Measurements from ENCODE around the gene TRPT1.

Gene TRPT1, protein sequence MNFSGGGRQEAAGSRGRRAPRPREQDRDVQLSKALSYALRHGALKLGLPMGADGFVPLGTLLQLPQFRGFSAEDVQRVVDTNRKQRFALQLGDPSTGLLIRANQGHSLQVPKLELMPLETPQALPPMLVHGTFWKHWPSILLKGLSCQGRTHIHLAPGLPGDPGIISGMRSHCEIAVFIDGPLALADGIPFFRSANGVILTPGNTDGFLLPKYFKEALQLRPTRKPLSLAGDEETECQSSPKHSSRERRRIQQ

DNA sequence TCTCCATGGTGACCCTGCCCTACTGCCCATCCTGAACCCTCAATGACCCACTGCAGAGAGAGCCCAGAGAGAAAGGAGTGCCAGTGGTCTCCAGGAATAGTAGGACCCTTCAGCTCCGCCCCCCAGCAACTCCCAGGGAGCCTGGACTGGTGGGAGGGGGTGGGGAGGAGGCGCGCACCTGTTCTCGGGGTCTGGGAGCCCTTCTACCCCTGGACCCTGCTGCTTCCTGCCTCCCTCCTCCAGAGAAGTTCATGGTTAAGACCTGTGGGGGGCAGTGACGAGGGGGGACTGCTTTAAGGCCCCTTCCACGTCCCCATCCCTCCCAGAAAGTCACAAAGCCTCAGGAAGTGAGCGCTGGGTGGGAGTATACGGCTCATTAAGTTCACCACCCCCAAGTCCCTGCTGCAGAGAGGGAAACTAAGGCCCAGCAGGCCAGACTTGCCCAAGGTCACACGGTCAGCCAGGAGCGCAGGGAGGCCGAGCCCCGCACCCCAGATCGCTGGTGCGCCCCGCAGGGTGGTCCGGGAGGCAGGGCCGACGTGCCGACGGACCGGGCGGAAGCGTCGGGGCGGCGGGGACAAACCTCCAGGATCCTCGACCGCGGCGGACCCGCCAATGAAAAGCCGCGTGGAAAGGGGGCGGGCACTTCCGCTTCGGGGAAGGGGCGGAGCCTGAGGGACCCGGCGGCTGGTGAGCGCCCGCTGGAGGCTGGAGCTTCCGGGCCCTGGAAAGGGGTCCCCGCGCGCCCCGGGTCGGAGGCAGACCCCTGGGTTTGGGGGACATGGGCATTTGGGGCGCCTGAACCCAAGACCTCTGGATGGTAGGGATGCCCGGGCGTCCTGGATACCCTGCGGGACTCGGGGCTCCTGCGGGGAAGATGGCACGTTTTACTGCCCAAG is at the start of gene TRPT1, which contains the start of gene NUDT22:
Gene TRPT1, minus strand, starts transcription at position 579 of the 899 bp plus-strand sequence. Its CDS starts 326 bp downstream, at position 253.
Gene NUDT22, plus strand, starts transcription at position 667 of the 899 bp plus-strand sequence. CDS start 379 bp downstream, outside the sequence.
- DNase-seq = peak; percentile 28

DNA sequence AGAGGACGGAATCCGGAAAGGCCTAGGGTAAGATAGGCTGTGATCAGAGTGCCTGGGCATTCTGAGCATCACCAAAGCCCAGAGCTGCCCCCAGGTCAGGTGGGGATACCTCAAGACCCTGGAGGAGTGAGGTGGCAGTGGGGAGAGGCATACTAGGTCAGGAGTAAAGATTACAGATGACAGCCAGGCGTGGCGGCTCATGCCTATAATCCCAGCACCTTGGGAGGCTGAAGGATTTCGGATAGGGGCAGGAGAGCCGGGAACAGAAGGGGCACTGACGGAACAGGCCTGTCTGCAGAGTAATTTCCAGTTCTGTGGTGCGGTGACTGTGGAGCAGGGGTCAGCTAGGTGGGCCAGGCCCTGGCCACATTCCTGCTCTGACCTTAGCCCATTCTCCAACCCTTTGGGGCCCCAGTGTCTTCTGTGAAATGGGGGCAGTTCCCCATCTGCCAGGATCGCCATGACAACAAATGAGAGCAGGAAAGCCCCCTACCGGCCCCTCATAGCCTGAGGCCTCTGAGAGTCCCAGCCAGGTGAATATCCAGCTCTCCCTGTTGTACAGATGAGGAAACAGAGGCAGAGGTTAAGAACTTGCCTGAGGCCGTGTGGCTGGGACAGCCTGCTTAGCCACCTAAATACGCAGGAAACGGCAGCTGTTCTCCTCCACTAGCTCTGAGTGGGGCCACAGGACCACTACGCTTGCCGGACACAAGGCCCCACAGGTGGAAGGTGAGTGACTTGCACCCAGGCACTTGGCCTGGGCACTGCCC is 49.2 kb upstream of the TRPT1 start:
- DNase-seq = no peak

DNA sequence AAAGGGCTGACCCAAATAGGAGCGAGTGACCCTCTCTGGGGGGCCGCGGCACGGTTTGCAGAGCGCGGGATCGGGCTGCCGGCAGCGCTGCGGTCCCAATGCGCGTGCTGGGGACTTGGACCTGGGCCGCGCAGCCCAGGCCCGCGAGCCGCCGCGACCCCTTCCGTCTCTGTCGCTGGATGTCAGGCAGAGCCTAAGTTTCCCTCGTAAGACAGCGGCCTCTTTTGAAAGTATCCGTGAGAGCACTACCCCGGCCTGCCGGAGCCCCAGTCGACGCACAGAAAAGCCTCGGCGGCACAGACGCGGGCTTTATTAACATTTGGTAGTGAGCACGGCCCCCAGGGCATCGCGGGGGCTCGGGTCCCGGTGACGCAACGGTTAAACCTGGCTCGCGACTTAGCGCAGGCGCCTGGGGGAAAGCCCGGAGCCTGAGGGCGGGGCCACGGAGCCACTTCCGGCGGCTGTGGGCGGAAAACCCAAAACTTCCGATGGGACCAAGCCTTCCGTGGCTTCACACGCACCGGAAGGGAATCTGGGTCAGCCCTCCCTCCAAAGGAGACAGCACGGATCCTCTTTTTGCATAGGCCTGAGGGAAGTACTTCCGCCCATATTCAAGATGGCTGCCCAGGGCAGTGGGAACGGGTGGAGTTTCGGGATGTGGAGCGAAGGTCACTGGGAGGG is 43.7 kb upstream of the TRPT1 start:
- DNase-seq = peak; percentile 97

DNA sequence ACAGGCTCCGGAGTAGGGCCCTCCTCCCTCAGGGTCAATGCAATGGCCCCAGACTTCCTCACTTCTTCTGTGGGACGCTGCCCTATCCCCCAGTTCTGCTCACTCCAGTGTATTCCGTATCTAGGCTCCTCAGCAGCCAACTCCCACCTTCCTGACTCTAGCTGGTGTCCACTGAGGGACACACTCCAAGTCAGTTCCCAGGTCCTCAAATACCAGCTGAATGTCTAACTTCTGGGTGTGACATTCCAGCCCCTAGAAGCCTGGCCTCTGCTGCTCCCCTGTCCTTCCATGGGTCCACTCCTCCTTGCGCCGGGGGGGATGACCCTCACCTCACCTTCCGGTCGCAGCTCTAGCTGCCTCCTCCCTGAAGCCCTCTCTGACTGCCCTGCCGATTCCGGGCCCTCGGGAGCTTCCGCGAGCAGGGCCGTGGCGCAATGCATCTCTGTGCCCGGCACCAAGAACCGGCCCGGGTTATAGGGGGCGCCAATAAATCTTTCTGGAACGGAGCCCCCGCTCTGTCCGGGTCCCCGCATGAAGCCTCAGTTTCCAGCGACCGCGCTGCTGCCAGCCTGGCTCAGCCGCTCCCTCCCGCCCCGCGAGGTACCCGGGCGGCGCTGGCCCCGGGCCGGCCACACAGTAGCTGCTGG is 43.0 kb upstream of the TRPT1 start:
- no peak for DNase-seq

DNA sequence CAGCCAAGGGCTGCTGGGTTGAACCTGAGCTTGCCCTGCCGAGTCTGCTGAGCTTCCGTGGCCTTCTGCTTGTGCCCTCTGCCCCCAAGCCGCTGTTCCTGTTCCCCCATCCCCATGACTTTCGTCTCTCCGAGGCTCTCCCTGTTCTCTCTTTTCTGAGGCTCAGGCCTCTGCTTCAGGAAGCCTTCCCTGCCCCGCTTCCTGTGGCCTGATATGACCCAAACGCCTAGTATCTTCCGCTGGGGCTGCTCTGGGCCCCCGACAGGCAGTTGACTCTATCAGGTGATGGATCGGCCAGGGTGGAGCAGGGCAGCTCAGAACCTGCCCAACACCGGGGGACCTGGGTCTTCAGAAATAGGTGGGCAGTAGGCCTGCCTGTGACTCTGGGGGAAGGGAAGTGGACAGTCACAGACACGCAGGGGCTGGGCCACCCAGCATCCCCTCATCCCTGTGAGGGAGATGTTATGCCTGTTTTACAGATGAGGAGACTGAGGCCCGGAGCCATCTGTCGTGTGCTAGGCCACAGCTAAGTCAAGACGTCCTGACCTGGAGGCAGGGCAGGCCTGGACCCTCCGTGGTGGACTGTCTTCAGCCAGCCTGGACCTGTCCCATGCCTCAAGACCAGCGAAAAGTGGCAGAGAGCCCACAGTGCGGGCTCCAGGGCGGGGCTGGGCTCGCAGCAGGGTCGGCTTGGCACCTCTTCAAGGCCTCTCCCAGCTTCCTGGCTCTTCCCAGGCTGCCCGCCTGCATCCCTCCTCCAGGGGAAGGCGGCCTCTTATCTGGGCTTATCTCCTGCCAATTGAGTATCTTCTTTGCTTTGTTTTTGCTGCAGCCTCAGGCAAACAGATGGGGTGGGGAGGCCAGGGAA is 42.3 kb upstream of the TRPT1 start:
- DNase-seq = no peak

DNA sequence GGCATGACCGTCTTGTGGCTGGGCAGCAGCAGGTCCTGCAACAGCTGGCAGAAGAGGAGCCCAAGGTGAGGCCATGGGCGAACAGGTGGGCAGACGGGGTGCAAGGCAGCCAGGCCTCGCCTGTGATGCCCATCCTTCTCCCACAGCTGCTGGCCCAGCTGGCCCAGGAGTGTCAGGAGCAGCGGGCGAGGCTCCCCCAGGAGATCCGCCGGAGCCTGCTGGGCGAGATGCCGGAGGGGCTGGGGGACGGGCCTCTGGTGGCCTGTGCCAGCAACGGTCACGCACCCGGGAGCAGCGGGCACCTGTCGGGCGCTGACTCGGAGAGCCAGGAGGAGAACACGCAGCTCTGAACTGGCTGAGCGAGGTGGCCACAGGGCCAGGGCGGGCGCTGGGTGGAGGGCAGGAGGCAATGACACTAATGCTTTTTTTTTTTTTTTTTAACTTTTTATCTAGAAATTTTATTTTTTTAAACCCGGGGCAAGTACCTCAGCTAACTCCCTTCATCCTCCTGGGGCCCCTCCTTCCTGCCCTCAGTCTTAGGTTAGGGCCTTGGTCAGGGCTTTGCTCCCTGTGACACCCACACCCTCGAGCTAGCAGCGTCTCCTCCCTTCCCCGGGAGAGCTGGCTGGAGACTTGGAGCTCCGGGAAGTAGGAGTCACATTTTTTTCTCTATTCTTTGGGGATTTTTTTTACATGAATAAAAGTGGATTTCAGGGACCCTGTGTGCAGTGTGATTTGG is 41.4 kb upstream of the TRPT1 start:
- DNase-seq = no peak

DNA sequence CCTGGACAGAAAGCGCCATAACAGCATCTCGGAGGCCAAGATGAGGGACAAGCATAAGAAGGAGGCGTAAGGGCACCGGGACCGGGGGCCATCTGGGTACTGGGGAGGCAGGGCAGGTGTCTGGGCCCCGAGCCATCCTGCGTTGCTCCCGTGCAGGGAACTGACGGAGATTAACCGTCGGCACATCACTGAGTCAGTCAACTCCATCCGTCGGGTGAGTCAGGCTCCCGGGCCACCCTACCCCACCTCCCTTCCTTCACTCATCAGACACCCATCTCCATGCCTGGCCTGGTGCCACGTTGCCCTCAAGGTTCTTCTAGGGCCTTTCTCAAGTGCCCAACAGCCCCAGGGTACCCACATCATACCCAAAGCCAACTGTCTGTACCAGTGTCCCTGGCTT is 40.4 kb upstream of the TRPT1 start:
- no peak for DNase-seq

DNA sequence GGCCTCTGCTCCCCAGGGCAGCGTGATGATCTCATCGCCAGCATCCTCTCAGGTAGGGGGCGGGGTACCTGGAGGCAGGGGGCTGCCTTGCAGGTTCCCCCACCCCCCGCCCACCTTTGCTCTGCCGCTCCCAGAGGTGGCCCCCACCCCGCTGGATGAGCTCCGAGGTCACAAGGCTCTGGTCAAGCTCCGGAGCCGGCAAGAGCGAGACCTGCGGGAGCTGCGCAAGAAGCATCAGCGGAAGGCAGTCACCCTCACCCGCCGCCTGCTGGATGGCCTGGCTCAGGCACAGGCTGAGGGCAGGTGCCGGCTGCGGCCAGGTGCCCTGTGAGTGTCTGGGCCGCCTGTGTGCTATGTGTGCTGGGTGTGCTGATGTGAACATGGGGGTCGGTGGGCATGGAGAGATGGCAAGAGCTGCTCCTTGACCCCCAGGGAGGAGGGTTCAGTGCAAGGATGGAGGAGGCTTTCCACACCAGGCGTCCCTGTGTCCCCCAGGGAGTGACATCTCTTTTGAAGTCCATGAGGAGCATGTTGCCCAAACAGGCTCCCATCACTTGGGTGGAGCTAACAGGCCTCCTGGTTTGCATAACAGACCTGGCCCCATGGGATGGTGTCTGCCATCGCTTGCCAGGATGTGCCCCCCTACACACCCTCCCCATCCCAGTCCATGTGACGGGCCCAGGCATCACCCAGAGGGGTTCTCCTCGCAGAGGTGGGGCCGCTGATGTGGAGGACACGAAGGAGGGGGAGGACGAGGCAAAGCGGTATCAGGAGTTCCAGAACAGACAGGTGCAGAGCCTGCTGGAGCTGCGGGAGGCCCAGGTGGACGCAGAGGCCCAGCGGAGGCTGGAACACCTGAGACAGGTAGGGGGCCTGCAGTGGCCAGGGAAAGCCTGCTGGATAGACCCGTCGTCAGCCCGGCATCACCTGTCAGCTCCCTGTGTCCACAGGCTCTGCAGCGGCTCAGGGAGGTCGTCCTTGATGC is 39.5 kb upstream of the TRPT1 start:
- no peak for DNase-seq

DNA sequence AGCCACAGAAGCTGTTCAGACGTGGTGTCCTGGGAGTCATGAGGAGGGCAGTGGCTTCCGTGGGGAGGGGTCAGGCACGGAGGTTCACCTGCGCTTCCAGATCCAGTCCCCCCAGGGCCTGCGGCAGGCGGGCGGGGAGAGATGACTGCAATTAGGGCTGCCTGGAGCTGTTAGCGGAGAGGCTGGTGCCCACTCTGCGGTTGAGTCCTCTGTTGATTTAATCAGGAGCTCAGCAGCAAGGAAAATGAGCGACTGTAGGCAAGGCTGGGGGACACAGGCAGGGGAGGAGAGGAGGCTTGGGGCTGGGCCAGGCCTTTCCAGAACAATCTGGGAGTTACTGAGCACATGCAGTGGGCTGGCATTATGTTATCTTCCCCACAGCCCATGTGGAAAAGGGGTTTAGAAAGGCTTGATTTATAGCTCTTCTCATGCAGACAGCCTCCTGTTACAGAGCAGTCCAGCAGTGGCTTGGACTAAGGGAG is 38.4 kb upstream of the TRPT1 start:
- DNase-seq = no peak

DNA sequence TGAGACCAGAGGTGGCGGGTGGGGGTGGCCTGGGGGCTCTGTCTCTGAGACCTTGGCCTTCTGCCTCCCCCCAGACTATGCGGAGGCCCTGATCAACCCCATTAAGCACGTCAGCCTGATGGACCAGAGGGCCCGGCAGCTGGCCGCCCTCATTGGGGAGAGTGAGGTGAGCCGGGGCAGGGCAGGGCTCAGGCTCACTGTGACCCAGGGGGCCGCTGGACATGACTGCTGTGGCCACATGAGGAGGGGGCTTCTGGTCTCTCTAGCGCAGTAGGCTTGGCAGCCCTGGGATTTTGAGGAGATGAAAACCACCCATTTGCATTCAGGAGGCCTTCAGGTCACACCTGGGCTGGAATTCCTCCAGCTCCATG is 37.9 kb upstream of the TRPT1 start:
- DNase-seq = no peak

DNA sequence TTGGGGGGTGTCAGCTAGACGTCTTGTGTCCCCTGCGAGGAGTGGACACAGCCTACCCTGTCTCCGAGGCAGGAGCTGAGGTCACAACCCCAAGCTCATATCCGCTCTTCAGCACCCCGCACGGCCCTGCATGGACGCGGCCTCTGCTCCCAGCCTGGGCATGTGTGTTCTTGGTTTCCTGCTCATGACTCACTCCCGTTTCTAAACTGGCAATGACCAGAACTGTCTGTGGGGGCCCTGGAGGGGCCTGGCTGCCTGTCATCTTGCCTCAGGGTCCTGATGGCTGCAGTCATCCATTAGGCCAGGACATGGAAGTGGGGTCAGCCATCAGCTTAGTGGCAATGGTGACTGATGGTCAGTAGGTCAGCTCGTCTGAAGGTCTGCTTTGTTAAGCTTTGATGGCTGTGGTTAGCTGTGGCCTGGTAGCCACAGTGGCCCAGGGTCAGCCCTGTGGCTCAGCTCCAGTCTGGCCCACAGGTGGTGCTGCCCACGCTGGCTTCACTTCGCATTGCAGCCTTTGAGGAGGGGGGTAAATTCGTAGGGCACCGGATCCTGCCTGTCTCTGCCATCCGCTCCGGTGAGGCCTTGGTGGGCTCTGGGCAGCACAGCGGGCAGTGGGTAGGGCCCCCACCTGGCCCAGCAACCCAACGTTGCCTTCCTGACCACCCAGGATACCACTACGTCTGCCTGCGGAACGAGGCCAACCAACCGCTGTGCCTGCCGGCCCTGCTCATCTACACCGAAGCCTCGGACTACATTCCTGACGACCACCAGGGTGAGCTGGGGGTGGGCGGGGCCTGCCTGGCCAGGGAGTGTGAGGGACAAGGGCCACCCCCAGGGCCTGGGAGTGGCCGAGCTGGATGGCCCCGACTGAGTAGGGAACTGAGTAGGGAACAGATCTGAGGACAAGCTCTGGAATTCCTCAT is 37.3 kb upstream of the TRPT1 start:
- no peak for DNase-seq

DNA sequence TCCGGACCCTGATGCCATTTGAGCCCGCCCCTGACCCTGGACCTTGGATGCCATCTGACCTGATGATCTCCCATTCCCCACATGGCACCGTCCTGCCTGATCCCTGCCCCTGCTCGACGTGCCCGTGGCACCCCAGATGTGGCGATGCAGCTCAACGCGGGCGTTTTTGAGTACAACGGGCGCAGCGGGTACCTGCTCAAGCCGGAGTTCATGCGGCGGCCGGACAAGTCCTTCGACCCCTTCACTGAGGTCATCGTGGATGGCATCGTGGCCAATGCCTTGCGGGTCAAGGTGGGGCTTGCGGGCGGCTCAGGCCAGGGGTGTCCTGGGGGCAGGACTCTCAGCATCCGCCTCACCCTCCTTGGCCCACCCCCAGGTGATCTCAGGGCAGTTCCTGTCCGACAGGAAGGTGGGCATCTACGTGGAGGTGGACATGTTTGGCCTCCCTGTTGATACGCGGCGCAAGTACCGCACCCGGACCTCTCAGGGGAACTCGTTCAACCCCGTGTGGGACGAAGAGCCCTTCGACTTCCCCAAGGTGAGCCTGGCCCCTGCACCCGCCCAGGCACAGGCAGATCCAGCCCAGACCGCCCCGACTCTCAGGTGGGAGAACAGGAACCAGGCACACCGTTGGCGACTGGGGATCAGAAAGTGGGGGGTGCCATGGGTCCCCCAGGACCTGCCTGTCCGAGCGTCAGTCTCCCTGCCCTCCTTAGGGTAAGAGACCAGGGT is 36.5 kb upstream of the TRPT1 start:
- DNase-seq = no peak

DNA sequence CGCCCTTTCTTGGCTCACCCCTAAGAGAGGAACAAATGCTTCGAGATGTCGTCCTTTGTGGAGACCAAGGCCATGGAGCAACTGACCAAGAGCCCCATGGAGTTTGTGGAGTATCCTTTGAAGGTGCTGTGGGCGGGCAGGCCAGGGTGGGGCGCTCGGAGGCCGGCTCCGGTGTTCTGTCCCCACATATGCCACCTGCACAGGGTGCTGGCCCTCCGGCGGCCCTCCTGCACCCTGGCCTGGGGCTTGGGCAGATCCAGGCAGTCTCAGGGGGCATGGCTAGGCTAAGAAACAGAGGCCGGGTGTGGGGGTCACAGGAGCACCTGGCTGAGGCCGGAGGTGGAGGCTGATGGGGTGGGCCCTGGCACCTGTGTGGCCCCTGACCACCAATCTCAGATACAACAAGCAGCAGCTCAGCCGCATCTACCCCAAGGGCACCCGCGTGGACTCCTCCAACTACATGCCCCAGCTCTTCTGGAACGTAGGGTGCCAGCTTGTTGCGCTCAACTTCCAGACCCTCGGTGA is 35.6 kb upstream of the TRPT1 start:
- no peak for DNase-seq

DNA sequence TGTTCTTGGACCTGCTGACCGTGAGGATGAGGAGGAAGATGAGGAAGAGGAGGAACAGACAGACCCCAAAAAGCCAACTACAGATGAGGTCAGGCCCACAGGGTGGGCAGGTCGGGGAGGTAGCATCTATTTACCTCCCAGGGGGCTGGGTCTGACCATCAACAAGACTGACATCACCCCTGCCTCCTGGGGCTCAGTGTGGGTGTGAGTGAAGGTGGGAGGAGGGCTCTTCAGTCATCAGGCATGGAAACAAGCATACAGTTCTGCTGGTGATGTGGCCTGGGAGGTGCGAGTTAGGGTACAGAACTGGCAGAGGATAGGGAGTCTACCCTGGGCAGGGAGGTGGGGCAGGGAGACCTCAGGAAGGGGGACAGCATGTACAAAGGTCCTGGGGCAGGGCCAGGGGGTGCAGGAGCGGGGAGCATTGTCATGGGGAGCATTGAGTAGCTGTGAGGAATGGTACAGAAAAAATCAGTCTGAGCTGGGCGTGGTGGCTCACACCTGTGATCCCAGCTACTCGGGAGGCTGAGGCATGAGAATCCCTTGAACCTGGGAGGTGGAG is 34.2 kb upstream of the TRPT1 start:
- no peak for DNase-seq

DNA sequence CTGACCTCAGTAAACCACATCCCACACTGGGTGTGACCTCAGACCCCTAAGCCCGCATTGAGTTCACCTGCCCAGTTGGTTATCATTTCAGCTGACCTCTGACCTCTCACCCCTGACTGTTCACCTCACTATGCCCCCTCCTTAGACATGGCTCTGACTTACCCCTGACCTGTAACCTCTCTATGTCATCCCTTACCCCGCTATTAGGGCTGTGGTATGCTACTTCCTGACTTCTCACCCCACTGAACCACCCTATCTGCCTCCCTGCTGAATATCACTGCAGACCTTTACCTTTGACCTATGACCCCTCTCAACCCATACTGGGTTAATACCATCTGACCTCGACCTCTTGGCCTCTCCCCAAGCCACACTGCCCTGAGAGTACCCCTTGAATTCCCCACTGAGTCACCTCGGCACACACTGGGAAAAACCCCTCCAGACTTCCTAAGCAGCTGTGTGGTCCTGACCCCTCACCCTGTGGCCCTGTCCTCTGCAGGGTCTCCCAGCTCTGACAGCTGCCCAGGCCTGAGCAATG is 33.6 kb upstream of the TRPT1 start:
- no peak for DNase-seq

DNA sequence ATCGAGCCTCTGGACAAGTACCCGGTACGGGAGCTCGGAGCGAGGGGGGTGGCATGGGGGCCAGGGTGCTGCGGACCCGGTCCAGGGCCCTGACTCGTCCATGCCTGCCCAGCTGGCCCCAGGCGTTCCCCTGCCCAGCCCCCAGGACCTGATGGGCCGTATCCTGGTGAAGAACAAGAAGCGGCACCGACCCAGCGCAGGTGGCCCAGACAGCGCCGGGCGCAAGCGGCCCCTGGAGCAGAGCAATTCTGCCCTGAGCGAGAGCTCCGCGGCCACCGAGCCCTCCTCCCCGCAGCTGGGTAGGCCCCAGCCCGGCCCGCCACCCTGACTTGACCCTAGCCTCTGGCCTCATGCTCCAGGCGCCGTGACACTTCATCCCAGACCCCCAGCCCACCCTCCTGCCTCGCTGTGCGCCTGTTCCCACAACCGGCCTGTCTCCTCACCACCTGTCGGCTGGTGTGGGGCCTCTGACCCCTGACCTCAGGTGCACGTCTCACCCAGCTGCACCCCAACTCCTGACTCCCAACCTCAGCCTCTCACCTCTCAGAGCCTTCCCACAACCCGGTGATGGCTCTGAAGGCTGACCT is 33.1 kb upstream of the TRPT1 start:
- no peak for DNase-seq

Measured in NCI-H187 treated with DMSO at 0.1 percent for 48 hours (cell line).